ENCODE results near the gene SYDE2. TPM values are rescaled to one million over a fixed set of nuclear protein-coding genes. Genes with fewer than 3 reads are reported as not detected.

The SYDE2 gene
- total RNA-seq, 1 donor from 2014 or later: 56.8 TPM

GRCh38 chr1:85132078-85132720 is 68.6 kb downstream of the SYDE2 start:
- DNase-seq (ENCODE audit: low spot score): no peak

- DNase-seq (ENCODE audit: low spot score): no peak
Observed at GRCh38 chr1:85128316-85128715, 72.5 kb downstream of the SYDE2 start.

- no peak for DNase-seq (ENCODE audit: low spot score)
Observed at GRCh38 chr1:85125891-85126290, 74.9 kb downstream of the SYDE2 start.

GRCh38 chr1:85124091-85124490 is 76.7 kb downstream of the SYDE2 start:
- DNase-seq (ENCODE audit: low spot score): no peak

GRCh38 chr1:85122169-85122568 is 78.6 kb downstream of the SYDE2 start:
- DNase-seq (ENCODE audit: low spot score): no peak

- no peak for DNase-seq (ENCODE audit: low spot score)
Observed at GRCh38 chr1:85121744-85122143, 79.1 kb downstream of the SYDE2 start.

GRCh38 chr1:85118751-85119150 is 82.1 kb downstream of the SYDE2 start:
- DNase-seq (ENCODE audit: low spot score): no peak

- DNase-seq (ENCODE audit: low spot score): no peak
Observed at GRCh38 chr1:85116856-85117255, 84.0 kb downstream of the SYDE2 start.

- DNase-seq (ENCODE audit: low spot score): no peak
Observed at GRCh38 chr1:85115933-85116332, 84.9 kb downstream of the SYDE2 start.

GRCh38 chr1:85111695-85112094 is 89.1 kb downstream of the SYDE2 start:
- DNase-seq (ENCODE audit: low spot score): no peak

- DNase-seq (ENCODE audit: low spot score): peak; percentile 71
Observed at GRCh38 chr1:85109475-85109874, 91.3 kb downstream of the SYDE2 start.

Other genes with a start within 250 kb of the SYDE2 start
- gene MCOLN2, start 203.9 kb downstream of the SYDE2 start, total RNA-seq (ENCODE audit: insufficient read depth, low replicate concordance): not detected
- gene MCOLN3, start 152.5 kb downstream of the SYDE2 start, total RNA-seq (ENCODE audit: insufficient read depth, low replicate concordance): 2.6 TPM
- 22.9 TPM for gene C1orf52, start 58.6 kb upstream of the SYDE2 start, total RNA-seq (ENCODE audit: insufficient read depth, low replicate concordance)
- 24.6 TPM for gene BCL10, start 75.6 kb upstream of the SYDE2 start, total RNA-seq (ENCODE audit: insufficient read depth, low replicate concordance)